ENCODE results near the gene TGFB1.
"Not testable (repeated sequence)": the region's sequence is repeated elsewhere in the genome, so short reads cannot be mapped to it uniquely, and the experiment has no call there.

The TGFB1 gene

DNA sequence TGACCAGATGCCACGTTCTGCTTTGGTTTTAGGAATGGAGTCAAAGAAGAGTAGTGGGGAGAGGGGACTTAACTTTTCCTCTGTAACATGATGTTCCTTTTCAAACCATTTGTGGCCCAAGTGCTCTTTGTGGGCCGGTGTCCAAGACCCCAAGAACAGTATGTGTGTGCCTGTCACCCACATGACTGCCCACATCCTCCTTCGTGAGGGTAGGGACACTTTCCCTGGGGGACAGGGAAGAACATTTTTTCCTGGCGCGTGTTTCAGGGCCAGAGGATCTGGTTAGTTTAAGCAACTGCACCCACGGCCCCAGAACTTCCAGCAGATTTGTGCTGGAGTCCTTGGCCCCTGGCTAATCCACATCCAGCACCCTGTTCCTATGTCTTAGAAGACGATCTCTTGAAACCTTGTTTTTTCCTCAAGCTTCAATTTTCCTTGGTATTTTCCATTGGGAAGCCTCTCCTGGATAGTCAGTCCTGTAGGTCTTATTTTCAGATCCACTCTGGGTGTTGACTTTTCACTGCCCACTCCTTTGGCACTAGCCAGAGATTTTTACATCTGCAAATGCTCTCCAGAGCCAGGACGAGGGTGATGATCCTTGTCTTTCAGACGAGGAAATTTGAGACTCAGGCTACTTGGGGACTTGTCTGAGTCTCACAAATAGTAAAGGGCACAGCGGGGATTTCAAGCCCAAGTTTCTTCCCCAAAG, 54.5 kb downstream of the TGFB1 start:
- FAIRE-seq, result no peak

DNA sequence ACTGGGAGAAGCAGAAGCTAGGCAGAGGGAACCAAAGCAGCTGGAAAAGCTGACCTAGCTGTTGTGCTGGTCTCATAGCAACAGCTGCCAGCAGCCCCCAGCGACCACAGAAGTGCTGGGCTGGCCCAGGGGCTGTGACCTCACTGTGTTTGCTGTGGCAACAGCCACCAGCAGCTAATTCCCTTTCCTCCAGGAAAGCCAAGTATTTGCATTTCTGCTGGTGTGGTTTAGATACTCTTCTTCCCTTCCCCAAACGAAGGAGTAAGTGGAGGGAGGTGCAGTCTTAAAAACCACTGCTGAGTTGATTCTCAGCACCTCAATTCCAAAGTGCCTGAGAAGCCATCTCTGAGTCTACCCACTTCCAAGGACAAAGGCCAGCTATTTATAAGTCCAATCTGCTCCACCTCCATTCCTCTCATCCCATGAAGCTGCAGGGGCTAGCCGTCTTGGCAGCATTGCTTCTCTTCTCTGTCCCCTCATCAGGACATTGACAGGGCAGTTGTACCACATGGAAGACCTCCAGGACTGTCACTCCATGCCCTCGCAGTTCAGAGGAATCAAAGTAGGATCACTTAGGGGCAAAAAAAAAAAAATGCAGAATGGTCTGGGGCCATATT, 55.3 kb downstream of the TGFB1 start:
- no peak for FAIRE-seq

- no peak for FAIRE-seq
Observed at GRCh38 chr19:41297628-41298347, 55.9 kb downstream of the TGFB1 start.

GRCh38 chr19:41296433-41296871, 57.3 kb downstream of the TGFB1 start:
- FAIRE-seq, result no peak

- no peak for FAIRE-seq
Observed at GRCh38 chr19:41295499-41295898, 58.2 kb downstream of the TGFB1 start.

- no peak for FAIRE-seq
Observed at GRCh38 chr19:41294393-41294792, 59.3 kb downstream of the TGFB1 start.

- FAIRE-seq, result not testable (repeated sequence)
Observed at GRCh38 chr19:41289814-41290213, 63.9 kb downstream of the TGFB1 start.

GRCh38 chr19:41288673-41289530, 64.8 kb downstream of the TGFB1 start:
- FAIRE-seq, result no peak
